GM18511 (cell line): ENCODE data around the gene CCR1.

ENCODE experiments used
- ATAC-seq: cut with Tn5 transposase; IDR thresholded peaks from one replicate; pipeline ENCODE4 v1.9.1; 2021; ENCODE audit warnings: mild to moderate bottlenecking, moderate library complexity; ENCODE audit not compliant: unreplicated experiment

Gene CCR1

GRCh38 chr3:46208167-46208704 lies at the start of gene CCR1:
TSS of gene CCR1 (minus strand) at chr3:46208313. CDS start at chr3:46204313, 4,000 bp downstream.
- ATAC-seq, result peak; percentile 79

DNA sequence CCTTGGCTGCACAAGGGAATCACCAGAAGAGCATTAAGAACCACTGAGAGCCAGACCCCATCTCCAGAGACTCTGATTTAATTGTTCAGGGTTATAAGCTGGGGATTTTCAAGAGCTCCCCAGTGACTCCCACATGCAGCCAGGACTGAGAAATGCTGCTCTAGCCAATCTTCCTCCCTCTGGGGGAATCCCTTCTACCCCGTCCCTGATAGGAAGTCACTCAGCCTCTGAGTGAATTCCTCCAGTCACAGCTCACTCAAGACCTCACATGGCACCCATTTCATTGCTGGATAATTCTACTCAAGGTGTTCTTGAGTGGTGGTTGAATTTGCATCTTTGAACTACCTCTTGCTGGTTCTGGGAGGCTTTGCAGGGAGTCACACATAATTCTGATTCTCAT lies 44.9 kb upstream of the CCR1 start:
- no peak for ATAC-seq

GRCh38 chr3:46245146-46245545 lies 37.0 kb upstream of the CCR1 start:
- no peak for ATAC-seq

DNA sequence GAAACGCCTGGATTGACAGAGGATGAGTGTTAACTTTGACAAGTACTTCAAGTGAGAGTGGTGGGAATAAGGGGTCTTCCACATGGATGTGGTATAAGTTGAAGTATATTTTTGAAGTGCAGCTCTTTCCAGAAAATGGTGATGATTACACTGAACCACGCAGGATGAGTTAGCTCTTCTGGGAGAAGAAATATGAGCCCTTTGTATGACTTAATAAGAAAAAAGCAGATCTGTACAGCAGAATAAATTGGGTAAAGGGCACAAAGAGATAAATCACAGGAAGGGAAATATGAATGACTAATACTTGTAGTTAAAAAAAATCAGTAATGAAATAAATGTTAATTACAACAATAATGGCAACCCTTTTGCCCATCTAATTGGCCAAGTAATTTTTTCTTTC lies 35.4 kb upstream of the CCR1 start:
- ATAC-seq, result no peak

- no peak for ATAC-seq
Observed at GRCh38 chr3:46242120-46242519, 34.0 kb upstream of the CCR1 start, which contains the start of gene CCR3. TSS of gene CCR3 (plus strand) at chr3:46242460. CDS start at chr3:46265159, 22,699 bp downstream.

DNA sequence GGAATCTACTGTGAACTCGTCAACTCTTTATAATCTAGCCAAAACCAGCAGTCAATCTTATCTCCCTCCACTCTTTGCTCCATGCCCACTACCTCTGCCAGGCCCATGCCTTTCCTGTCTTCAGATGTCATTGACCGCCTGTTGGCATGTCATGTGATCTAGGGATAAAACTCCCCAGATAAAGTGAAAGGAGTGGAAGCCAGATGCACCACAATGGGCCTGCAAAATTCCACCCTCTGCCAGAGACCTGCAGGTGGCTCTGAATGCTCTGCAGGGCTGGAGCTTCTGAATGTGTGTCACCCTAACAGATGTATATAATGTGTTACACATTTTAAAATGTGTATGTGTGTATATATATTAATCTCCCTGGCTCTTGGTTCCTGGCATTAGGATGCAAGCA lies 31.8 kb upstream of the CCR1 start:
- ATAC-seq, result no peak

GRCh38 chr3:46239301-46239938 lies 31.3 kb upstream of the CCR1 start:
- no peak for ATAC-seq

- no peak for ATAC-seq
Observed at GRCh38 chr3:46238386-46238785, 30.3 kb upstream of the CCR1 start.

- no peak for ATAC-seq
Observed at GRCh38 chr3:46236294-46237054, 28.4 kb upstream of the CCR1 start.

GRCh38 chr3:46235425-46235824 lies 27.3 kb upstream of the CCR1 start:
- no peak for ATAC-seq

- ATAC-seq, result no peak
Observed at GRCh38 chr3:46233194-46233593, 25.1 kb upstream of the CCR1 start.

GRCh38 chr3:46231323-46231722 lies 23.2 kb upstream of the CCR1 start:
- no peak for ATAC-seq

- no peak for ATAC-seq
Observed at GRCh38 chr3:46228260-46229242, 20.4 kb upstream of the CCR1 start.

DNA sequence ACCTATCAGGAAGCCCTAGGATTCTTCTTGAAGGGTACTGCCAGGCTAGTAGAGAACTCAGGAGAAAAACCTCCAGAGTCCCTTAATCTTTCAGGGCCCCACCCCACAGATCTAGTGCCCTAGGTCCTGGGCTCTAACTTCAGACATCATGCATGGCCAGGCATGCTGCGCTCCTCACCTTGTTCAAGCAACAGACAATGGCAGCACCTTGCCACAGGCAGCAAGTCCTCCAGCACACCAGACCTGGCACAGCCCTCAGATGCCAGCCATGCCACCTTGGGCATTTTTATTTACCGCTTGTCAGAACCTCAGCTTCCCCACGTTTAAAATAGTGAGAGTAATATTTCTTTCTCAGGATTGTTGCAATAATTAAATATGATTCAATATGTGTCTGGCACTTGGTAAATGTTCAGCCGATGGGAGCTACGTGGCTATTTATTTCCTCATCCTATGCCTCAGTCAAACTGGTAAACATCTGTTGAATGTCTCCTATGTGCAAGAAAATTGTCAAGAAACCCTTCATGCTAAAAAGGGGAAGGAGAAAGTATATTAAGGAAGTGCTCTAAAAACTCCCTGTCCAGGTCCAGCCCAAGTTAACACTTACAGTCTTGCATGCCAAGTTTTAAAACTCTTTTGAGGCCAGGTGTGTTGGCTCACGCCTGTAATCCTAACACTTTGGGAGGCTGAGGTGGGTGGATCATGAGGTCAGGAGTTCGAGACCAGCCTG lies 14.5 kb upstream of the CCR1 start:
- no peak for ATAC-seq

DNA sequence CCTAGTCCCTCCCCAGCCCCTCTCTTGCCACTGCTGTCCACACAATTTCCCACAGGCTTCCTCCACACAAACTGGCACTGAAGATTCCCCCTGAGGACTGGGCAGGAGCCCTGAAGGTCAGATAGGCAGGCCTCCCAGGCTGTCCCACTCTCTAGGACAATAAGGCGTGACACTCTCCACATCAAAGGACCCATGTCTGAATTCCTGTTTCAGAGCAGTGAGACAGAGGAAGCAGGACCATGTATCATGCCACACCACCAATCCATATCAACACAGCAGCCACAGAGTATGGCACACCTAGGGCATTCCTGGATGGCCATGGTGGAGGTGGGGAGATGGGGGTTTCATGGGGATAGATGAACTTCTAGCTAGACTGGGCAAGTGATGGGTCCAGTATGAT lies 13.8 kb upstream of the CCR1 start:
- no peak for ATAC-seq

DNA sequence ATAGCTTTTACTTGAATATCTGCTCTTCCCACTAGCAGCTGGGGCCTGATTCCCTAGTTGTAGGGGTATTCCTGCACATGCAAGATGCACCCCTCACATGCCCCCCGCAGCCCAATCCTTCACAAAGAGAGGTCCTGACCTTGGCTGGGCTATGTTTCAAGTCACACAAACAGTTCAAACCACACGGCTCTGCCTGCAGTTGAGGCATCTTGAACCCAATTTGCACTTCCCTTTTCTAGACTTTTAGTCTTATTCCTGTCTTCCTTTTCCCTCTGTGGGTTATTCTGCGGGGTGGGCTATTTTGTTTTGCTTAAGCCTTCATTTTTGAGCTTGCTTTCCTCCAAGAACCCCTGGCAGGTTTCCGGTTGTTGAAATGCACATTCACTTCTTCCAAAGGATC lies 13.3 kb upstream of the CCR1 start:
- ATAC-seq, result no peak

- ATAC-seq, result no peak
Observed at GRCh38 chr3:46218196-46218709, 10.1 kb upstream of the CCR1 start.

DNA sequence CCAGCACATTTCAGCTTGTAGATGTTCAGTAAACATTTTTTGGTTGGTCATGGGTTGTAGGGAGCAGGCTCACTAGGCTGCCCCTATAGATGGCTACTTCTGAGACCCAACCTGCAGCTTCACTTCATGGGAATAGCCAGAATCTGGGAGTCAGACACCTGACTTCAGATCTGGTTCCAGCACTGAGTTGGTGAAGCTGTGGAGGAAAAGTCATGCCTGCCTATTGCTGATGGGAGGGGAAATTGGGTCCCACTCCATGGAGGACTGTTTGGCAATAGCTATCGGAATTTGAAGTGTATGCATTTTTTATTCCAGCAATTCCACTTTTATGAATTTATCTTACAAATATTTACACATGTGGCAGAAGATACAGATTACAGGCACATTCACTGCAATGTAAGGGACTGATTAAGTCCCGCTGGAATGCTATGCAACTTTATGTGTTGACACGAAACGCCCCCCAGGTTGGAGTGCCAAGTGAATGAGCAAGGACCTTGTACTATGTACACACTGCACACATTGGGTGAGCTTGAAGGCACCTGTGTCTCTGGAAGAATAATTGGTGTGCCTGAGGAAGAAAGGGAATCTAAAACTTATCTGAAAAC lies 7.8 kb upstream of the CCR1 start:
- ATAC-seq, result no peak

- no peak for ATAC-seq
Observed at GRCh38 chr3:46214751-46215352, 6.7 kb upstream of the CCR1 start.
